PC-9 (cell line): ENCODE measurements around the gene MRM2. TPM values are rescaled to one million over a fixed set of nuclear protein-coding genes. Genes with fewer than 3 reads are reported as not detected.
A peak's percentile ranks its signal among the peaks of the same experiment; 100 is the strongest.
"Not testable (repeated sequence)": the region's sequence is repeated elsewhere in the genome, so short reads cannot be mapped to it uniquely, and the experiment has no call there.

Experiments used
- BruUV-seq: library from RNA; stranded (reverse); fragments of 400-500 nt; replicated peaks from 2 replicates; lab custom pipeline; 2021; lab: Mats Ljungman, UMichigan
- CTCF ChIA-PET: fragments of 300-600 bp; sonication (Branson Sonifier 250); formaldehyde crosslinking; loops from one replicate; lab custom pipeline; 2022; ENCODE audit warnings: antibody characterized with exemption; lab: Charles Lee
- POLR2A ChIA-PET: fragments of 300-600 bp; sonication (Branson Sonifier 250); formaldehyde crosslinking; loops from one replicate; lab custom pipeline; 2022; ENCODE audit warnings: antibody characterized with exemption; ENCODE audit not compliant: unreplicated experiment; lab: Charles Lee
- DNase-seq, 2 experiments: peaks; one replicate each; pipeline versions ENCODE4 v3.0.0 to v3.0.0-alpha.2; 2015 to 2022; ENCODE audit warnings: mixed read lengths in 1 of 2
- H2AFZ ChIP-seq: fragments of 200-600 bp; sonication (generic); 2 replicates; pipeline ENCODE4 v1.8.1; 2017; ENCODE audit warnings: antibody characterized with exemption
- H3F3A ChIP-seq: fragments of 200-600 bp; sonication (generic); 2 replicates; pipeline ENCODE4 v1.8.1; 2017; ENCODE audit warnings: antibody characterized with exemption, mild to moderate bottlenecking, low read depth; ENCODE audit not compliant: insufficient read depth
- H3K27ac ChIP-seq: fragments of 200-600 bp; sonication (generic); 2 replicates; pipeline ENCODE4 v1.6.1; 2016; ENCODE audit warnings: mixed run types
- H3K27me3 ChIP-seq: fragments of 200-600 bp; sonication (generic); 2 replicates; pipeline ENCODE4 v1.6.1; 2016; ENCODE audit warnings: low read depth, mixed run types; ENCODE audit not compliant: insufficient read depth
- H3K36me3 ChIP-seq: fragments of 200-600 bp; sonication (generic); 2 replicates; pipeline ENCODE4 v1.6.1; 2016; ENCODE audit warnings: low read depth, mixed run types
- H3K4me1 ChIP-seq: fragments of 200-600 bp; sonication (generic); replicated peaks from 2 replicates; pipeline ENCODE4 v1.6.1; 2016; ENCODE audit warnings: mixed run types; ENCODE audit not compliant: insufficient read depth
- H3K4me2 ChIP-seq: fragments of 200-600 bp; sonication (generic); 2 replicates; pipeline ENCODE4 v1.6.1; 2017; ENCODE audit warnings: mixed run types
- H3K4me3 ChIP-seq: fragments of 200-600 bp; sonication (generic); 2 replicates; pipeline ENCODE4 v1.6.1; 2016; ENCODE audit warnings: mixed run types
- H3K79me2 ChIP-seq: fragments of 200-600 bp; sonication (generic); 2 replicates; pipeline ENCODE4 v1.6.1; 2017; ENCODE audit warnings: low read depth, mixed run types
- H3K9me2 ChIP-seq: fragments of 200-600 bp; sonication (generic); 2 replicates; pipeline ENCODE4 v1.8.1; 2017; ENCODE audit warnings: mild to moderate bottlenecking; ENCODE audit not compliant: insufficient read depth
- H3K9me3 ChIP-seq: fragments of 200-600 bp; sonication (generic); 2 replicates; pipeline ENCODE4 v1.8.1; 2016; ENCODE audit warnings: low read depth; ENCODE audit not compliant: insufficient read depth
- H4K20me1 ChIP-seq: fragments of 200-600 bp; sonication (generic); 2 replicates; pipeline ENCODE4 v1.8.1; 2017; ENCODE audit not compliant: insufficient read depth
- EZH2 ChIP-seq: fragments of 200-600 bp; sonication (generic); IDR thresholded peaks from 2 replicates; pipeline ENCODE4 v1.8.0; 2017; ENCODE audit warnings: antibody characterized with exemption, low read depth
- intact Hi-C: fragments of 100-400 bp; cut with micrococcal nuclease; formaldehyde crosslinking; loops from one replicate; pipeline ENCODE4 v1.10.0; 2022; ENCODE audit not compliant: unreplicated experiment
- total RNA-seq: library from RNA; stranded (reverse); gene quantifications from 2 replicates; pipeline ENCODE4 v1.2.3, GENCODE V29; 2021
- TF ChIP-seq, protein P1 (sequence below): fragments of 200-600 bp; sonication (generic); conservative IDR thresholded peaks from 2 replicates; pipeline ENCODE4 v1.6.1; 2017; ENCODE audit warnings: mixed run types, antibody characterized with exemption, mild to moderate bottlenecking, moderate library complexity

Gene MRM2
- total RNA-seq, 1 experiment from 2014 or later, result 36.8 TPM

GRCh38 chr7:2270495-2270894 is 28.5 kb upstream of the MRM2 start:
- DNase-seq, result no peak
- Histone ChIP-seq H3K27ac (peak overlapping the region; percentile 78), H3K4me3 (no peak overlapping the region; the same call in 1 of the 2 replicates), H3K79me2 (no peaks in the 10 kb centered on the region), H3K4me2 (peak overlapping the region; percentile 85), H3K36me3 (no peaks in the 10 kb centered on the region), H3K27me3 (no peaks in the 10 kb centered on the region), H3K9me2 (no peaks in the 10 kb centered on the region), H3K4me1 (peaks cover 38% of the 10 kb centered on the region), H4K20me1 (0 out of 2 replicates have a peak, but pooled peaks cover 5% of the 10 kb centered on the region), H2AFZ (no peak overlapping the region), H3F3A (peaks cover 37% of the 10 kb centered on the region), H3K9me3 (no peaks in the 10 kb centered on the region)
- ChIA-PET CTCF (no interaction called here), POLR2A (interaction anchor here (0.7 kb wide), 1 partner anchor 255 kb away, joined by 29 read pairs; no protein-coding TSS in a partner anchor)
- BruUV-seq, result no TSS peak
- intact Hi-C loops, result loop anchor here (2.0 kb wide), 1 partner anchor 36 kb away; no protein-coding TSS in a partner anchor
- no peak for TF ChIP-seq EZH2
- TF ChIP-seq, protein P1, sequence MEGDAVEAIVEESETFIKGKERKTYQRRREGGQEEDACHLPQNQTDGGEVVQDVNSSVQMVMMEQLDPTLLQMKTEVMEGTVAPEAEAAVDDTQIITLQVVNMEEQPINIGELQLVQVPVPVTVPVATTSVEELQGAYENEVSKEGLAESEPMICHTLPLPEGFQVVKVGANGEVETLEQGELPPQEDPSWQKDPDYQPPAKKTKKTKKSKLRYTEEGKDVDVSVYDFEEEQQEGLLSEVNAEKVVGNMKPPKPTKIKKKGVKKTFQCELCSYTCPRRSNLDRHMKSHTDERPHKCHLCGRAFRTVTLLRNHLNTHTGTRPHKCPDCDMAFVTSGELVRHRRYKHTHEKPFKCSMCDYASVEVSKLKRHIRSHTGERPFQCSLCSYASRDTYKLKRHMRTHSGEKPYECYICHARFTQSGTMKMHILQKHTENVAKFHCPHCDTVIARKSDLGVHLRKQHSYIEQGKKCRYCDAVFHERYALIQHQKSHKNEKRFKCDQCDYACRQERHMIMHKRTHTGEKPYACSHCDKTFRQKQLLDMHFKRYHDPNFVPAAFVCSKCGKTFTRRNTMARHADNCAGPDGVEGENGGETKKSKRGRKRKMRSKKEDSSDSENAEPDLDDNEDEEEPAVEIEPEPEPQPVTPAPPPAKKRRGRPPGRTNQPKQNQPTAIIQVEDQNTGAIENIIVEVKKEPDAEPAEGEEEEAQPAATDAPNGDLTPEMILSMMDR, result no peak

DNA sequence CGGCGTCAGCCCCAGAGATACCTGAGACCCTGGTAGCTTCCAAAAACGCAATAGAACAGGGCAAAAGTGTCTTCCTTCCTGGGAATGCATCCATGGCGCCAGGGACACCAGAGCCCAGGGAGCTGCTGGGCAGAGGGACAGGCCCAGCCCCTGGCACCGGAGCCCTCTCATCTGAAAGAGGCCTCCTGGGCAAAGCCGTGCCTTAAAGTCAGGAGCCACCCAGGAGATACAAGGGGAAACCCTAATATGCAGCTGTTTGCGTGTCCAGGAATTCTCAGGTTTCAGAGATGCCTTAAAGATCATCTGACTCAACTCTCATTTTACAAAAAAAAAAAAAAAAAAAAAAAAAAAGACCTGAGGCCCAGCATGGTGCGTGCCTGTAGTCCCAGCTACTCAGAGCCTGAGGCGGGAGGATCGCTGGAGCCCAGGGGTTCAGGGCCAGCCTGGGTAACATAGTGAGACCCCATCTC is 28.0 kb upstream of the MRM2 start:
- DNase-seq, result peak; percentile 59 to 76
- BruUV-seq, result no TSS peak
- H4K20me1 ChIP-seq, result 0 out of 2 replicates have a peak, but pooled peaks cover 5% of the 10 kb centered on the region

DNA sequence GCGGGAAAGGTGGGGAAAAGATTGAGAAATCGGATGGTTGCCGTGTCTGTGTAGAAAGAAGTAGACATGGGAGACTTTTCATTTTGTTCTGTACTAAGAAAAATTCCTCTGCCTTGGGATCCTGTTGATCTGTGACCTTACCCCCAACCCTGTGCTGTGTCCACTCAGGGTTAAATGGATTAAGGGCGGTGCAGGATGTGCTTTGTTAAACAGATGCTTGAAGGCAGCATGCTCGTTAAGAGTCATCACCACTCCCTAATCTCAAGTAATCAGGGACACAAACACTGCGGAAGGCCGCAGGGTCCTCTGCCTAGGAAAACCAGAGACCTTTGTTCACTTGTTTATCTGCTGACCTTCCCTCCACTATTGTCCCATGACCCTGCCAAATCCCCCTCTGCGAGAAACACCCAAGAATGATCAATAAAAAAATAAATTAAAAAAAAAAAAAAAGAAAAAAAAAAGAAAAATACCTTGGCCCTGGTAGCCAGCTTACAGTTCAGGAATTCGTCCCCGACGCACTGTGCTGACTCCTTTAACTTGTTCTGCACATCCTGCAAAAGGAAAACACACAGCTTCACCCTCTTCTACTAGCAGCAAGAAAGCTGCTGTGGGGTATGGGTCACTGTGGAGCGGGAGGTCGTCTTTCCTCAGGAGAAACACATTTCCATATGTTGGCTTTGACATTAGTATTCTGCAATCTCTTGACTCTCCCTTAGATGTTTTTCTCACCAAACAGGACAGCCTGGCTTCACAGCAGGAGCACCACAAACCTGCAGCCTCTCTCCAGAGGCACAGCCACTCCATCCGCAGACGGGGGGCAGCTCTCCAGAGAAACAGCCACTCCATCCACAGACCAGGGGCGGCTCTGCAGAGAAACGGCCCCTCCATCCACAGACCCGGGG is 27.3 kb upstream of the MRM2 start:
- BruUV-seq, result TSS peak; percentile 38
- H3K27me3 ChIP-seq, H3K79me2 ChIP-seq, H4K20me1 ChIP-seq, H3K36me3 ChIP-seq, H2AFZ ChIP-seq, H3K9me2 ChIP-seq, intact Hi-C loops, H3K9me3 ChIP-seq: not testable (repeated sequence)
- H3K4me3 ChIP-seq, result peak overlapping the region; percentile 43; the same call in 1 of the 2 replicates
- ChIA-PET CTCF (interaction anchor here (0.6 to 0.8 kb wide), 4 partner anchors 8 to 713 kb away, joined by 3 to 4 read pairs (median 3); partner anchors contain the start of genes MRM2, NUDT1 and TMEM184A), POLR2A (interaction anchor here (0.6 kb wide), 1 partner anchor 38 kb away, joined by 3 read pairs; no protein-coding TSS in a partner anchor)
- peak overlapping the region; percentile 85 for H3K4me2 ChIP-seq
- peak overlapping the region; percentile 78 for H3K27ac ChIP-seq
- DNase-seq, result peak; percentile 50 to 76
- H3F3A ChIP-seq, result peaks cover 38% of the 10 kb centered on the region
- H3K4me1 ChIP-seq, result peaks cover 41% of the 10 kb centered on the region

More for the DNA sequence above, 28.0 kb upstream of the MRM2 start:
- ChIA-PET POLR2A (interaction anchor here (0.6 to 0.7 kb wide), 2 partner anchors 37 to 255 kb away, joined by 3 to 29 read pairs; no protein-coding TSS in a partner anchor), CTCF (interaction anchor here (0.7 to 0.8 kb wide), 3 partner anchors 9 to 714 kb away, joined by 3 read pairs; partner anchors contain the start of genes MRM2, NUDT1 and TMEM184A)
- Histone ChIP-seq H3K79me2 (no peaks in the 10 kb centered on the region), H3K9me3 (no peaks in the 10 kb centered on the region), H3K27me3 (no peaks in the 10 kb centered on the region), H3K9me2 (no peaks in the 10 kb centered on the region), H3K27ac (peak overlapping the region; percentile 78), H3K4me1 (peaks cover 41% of the 10 kb centered on the region), H3K4me3 (peak overlapping the region; percentile 43; the same call in 1 of the 2 replicates), H3K4me2 (peak overlapping the region; percentile 85), H3K36me3 (no peaks in the 10 kb centered on the region), H2AFZ (no peak overlapping the region), H3F3A (peaks cover 38% of the 10 kb centered on the region)
- TF ChIP-seq EZH2, result no peak
- TF ChIP-seq, protein P1, result no peak
- intact Hi-C loops, result loop anchor here (2.0 kb wide), 1 partner anchor 37 kb away; no protein-coding TSS in a partner anchor
